H1 (cell line): ENCODE data around the gene TRIM61. TPM values are rescaled to one million over a fixed set of nuclear protein-coding genes. Genes with fewer than 3 reads are reported as not detected.

ENCODE experiments used
- CTCF ChIA-PET: fragments of 300-600 bp; sonication (Branson Sonifier 250); formaldehyde crosslinking; loops from one replicate; lab custom pipeline; 2021; ENCODE audit not compliant: partially characterized antibody; lab: Charles Lee
- POLR2A ChIA-PET: fragments of 300-600 bp; sonication (Branson Sonifier 250); formaldehyde crosslinking; loops from one replicate; lab custom pipeline; 2021; ENCODE audit warnings: inconsistent platforms; ENCODE audit not compliant: partially characterized antibody; lab: Charles Lee
- DNase-seq, 2 experiments: peaks; one replicate each; pipeline versions ENCODE4 v3.0.0 to v3.0.0-alpha.2; 2010 to 2022; ENCODE audit warnings: low spot score in 2 of 2, low read depth in 1 of 2, mixed read lengths in 1 of 2
- FAIRE-seq: peaks from 2 replicates; lab custom pipeline; 2011; peaks lifted over from hg19 to GRCh38; lab: Jason Lieb, UNC
- H2AFZ ChIP-seq: 2 replicates; pipeline ENCODE4 v1.8.1; 2012; ENCODE audit warnings: low read length, inconsistent platforms
- H2AK5ac ChIP-seq: 2 replicates; pipeline ENCODE4 v1.6.1; 2013; ENCODE audit warnings: low read depth, low read length
- H2BK120ac ChIP-seq: replicated peaks from 2 replicates; pipeline ENCODE3; 2013; ENCODE audit warnings: low read depth, low read length, inconsistent platforms
- H2BK12ac ChIP-seq: 2 replicates; pipeline ENCODE4 v1.6.1; 2013; ENCODE audit warnings: low read depth, low read length
- H2BK15ac ChIP-seq: 2 replicates; pipeline ENCODE4 v1.6.1; 2013; ENCODE audit warnings: low read length
- H2BK20ac ChIP-seq: 2 replicates; pipeline ENCODE4 v1.6.1; 2013; ENCODE audit warnings: low read length
- H2BK5ac ChIP-seq: 2 replicates; pipeline ENCODE4 v1.6.1; 2013; ENCODE audit warnings: low read depth, low read length
- H3K14ac ChIP-seq: 2 replicates; pipeline ENCODE4 v1.6.1; 2013; ENCODE audit warnings: inconsistent platforms; ENCODE audit not compliant: insufficient read length
- H3K18ac ChIP-seq: 2 replicates; pipeline ENCODE4 v1.6.1; 2013; ENCODE audit warnings: low read length; ENCODE audit errors: extremely low read depth
- H3K23ac ChIP-seq: 2 replicates; pipeline ENCODE4 v1.6.1; 2013; ENCODE audit warnings: inconsistent platforms; ENCODE audit not compliant: insufficient read length
- H3K23me2 ChIP-seq: 2 replicates; pipeline ENCODE4 v1.6.1; 2013; ENCODE audit warnings: low read depth, low read length
- H3K27ac ChIP-seq: 2 replicates; pipeline ENCODE4 v1.6.1; 2011; ENCODE audit warnings: low read depth, low read length, inconsistent platforms
- H3K27me3 ChIP-seq, 4 experiments: replicated peaks in 1 of 4; 1 replicate in 1 of 4; 2 replicates in 3 of 4; pipeline versions ENCODE4 v1.6.1 to v1.8.1; 2011 to 2013; ENCODE audit warnings: low read length in 3 of 4, mild to moderate bottlenecking in 3 of 4, inconsistent platforms in 2 of 4, mixed read lengths in 2 of 4, moderate library complexity in 1 of 4; ENCODE audit not compliant: control insufficient read depth in 3 of 4, insufficient read depth in 3 of 4; ENCODE audit errors: extremely low read depth in 1 of 4
- H3K36me3 ChIP-seq, 4 experiments: 2 replicates each; pipeline versions ENCODE4 v1.6.1 to v1.8.1; 2011 to 2013; ENCODE audit warnings: mild to moderate bottlenecking in 4 of 4, low read length in 3 of 4, moderate library complexity in 2 of 4, control low read depth in 1 of 4, inconsistent platforms in 1 of 4; ENCODE audit not compliant: insufficient read depth in 4 of 4, control insufficient read depth in 2 of 4
- H3K4ac ChIP-seq: replicated peaks from 2 replicates; pipeline ENCODE3; 2013; ENCODE audit warnings: low read length, low read depth, mixed read lengths, inconsistent platforms; ENCODE audit not compliant: insufficient read length
- H3K4me1 ChIP-seq, 4 experiments: replicated peaks in 1 of 4; 1 replicate in 1 of 4; 2 replicates in 3 of 4; pipeline versions ENCODE4 v1.6.1 to v1.8.1; 2011 to 2013; ENCODE audit warnings: low read length in 3 of 4, inconsistent platforms in 2 of 4, mixed read lengths in 1 of 4; ENCODE audit not compliant: insufficient read depth in 4 of 4, control insufficient read depth in 3 of 4
- H3K4me2 ChIP-seq, 2 experiments: 2 replicates each; pipeline versions ENCODE4 v1.6.1 to v1.8.1; 2011 to 2013; ENCODE audit warnings: low read depth in 2 of 2, low read length in 2 of 2, control low read depth in 1 of 2, inconsistent platforms in 1 of 2, mild to moderate bottlenecking in 1 of 2; ENCODE audit not compliant: insufficient read depth in 1 of 2
- H3K4me3 ChIP-seq, 4 experiments: fragments of 200-600, 300-600 bp in 1 of 4; sonication (generic), shearing (Covaris generic), sonication (Bioruptor Twin) in 1 of 4; 2 replicates each; pipeline versions ENCODE4 v1.5.1 to v1.8.1; 2011 to 2016; ENCODE audit warnings: low read length in 4 of 4, low read depth in 3 of 4, control low read depth in 2 of 4, inconsistent platforms in 2 of 4, mild to moderate bottlenecking in 2 of 4, mixed read lengths in 1 of 4, moderate library complexity in 1 of 4; ENCODE audit not compliant: insufficient read depth in 2 of 4; ENCODE audit errors: extremely low read depth in 1 of 4
- H3K56ac ChIP-seq: replicated peaks from 2 replicates; pipeline ENCODE3; 2013; ENCODE audit warnings: low read depth, mild to moderate bottlenecking, mixed read lengths, low read length, inconsistent platforms; ENCODE audit not compliant: insufficient read length
- H3K79me1 ChIP-seq: 2 replicates; pipeline ENCODE4 v1.6.1; 2013; ENCODE audit warnings: low read depth, low read length, control low read depth
- H3K79me2 ChIP-seq, 2 experiments: 2 replicates each; pipeline versions ENCODE4 v1.6.1 to v1.8.1; 2012 to 2013; ENCODE audit warnings: low read length in 2 of 2, mild to moderate bottlenecking in 2 of 2, inconsistent platforms in 1 of 2; ENCODE audit not compliant: insufficient read depth in 2 of 2, control insufficient read depth in 1 of 2
- H3K9ac ChIP-seq, 4 experiments: replicated peaks in 1 of 4; 1 replicate in 1 of 4; 2 replicates in 3 of 4; pipeline versions ENCODE4 v1.6.1 to v1.8.1; 2011 to 2013; ENCODE audit warnings: low read depth in 3 of 4, low read length in 3 of 4, control low read depth in 2 of 4, mild to moderate bottlenecking in 2 of 4, moderate library complexity in 2 of 4, inconsistent platforms in 1 of 4; ENCODE audit errors: extremely low read depth in 1 of 4
- H3K9me3 ChIP-seq, 2 experiments: 2 replicates each; pipeline versions ENCODE4 v1.6.1 to v1.8.1; 2012 to 2013; ENCODE audit warnings: mild to moderate bottlenecking in 2 of 2, moderate library complexity in 2 of 2, control low read depth in 1 of 2, inconsistent platforms in 1 of 2, low read depth in 1 of 2, low read length in 1 of 2, mixed read lengths in 1 of 2; ENCODE audit not compliant: insufficient read depth in 2 of 2
- H4K20me1 ChIP-seq, 2 experiments: replicated peaks in 1 of 2; 2 replicates each; pipeline versions ENCODE3 to v1.8.1; 2011 to 2013; ENCODE audit warnings: inconsistent platforms in 2 of 2, low read length in 2 of 2, mild to moderate bottlenecking in 1 of 2; ENCODE audit not compliant: insufficient read depth in 2 of 2, control insufficient read depth in 1 of 2
- H4K5ac ChIP-seq: 2 replicates; pipeline ENCODE4 v1.6.1; 2013; ENCODE audit warnings: low read length, low read depth, mixed read lengths, inconsistent platforms; ENCODE audit not compliant: insufficient read length
- H4K8ac ChIP-seq: 2 replicates; pipeline ENCODE4 v1.8.0; 2013; ENCODE audit warnings: mild to moderate bottlenecking, moderate library complexity, low read length, inconsistent platforms; ENCODE audit not compliant: insufficient read depth; ENCODE audit errors: extremely low read depth
- H4K91ac ChIP-seq: replicated peaks from 2 replicates; pipeline ENCODE3; 2013; ENCODE audit warnings: low read length, mixed read lengths, inconsistent platforms; ENCODE audit not compliant: insufficient read length
- ASH2L ChIP-seq: fragments of 200-600, 300-600 bp; sonication (generic); IDR thresholded peaks from one replicate; pipeline ENCODE4 v1.7.1; 2017; ENCODE audit warnings: low read length
- BCL11A ChIP-seq, 2 experiments: IDR thresholded peaks; one replicate each; pipeline ENCODE4 v1.6.1; 2011; ENCODE audit warnings: low read depth in 2 of 2, low read length in 2 of 2, mild to moderate bottlenecking in 2 of 2
- CBX8 ChIP-seq: fragments of 300-800, 300-1000 bp; sonication (generic); IDR thresholded peaks from 2 replicates; pipeline ENCODE4 v1.7.1; 2016; ENCODE audit warnings: low read depth, low read length, borderline replicate concordance
- GTF2F1 ChIP-seq: IDR thresholded peaks from 2 replicates; pipeline ENCODE4 v1.6.1; 2012; ENCODE audit warnings: low read depth, low read length, improper control_type of control experiment, borderline replicate concordance
- JUND ChIP-seq: IDR thresholded peaks from 2 replicates; pipeline ENCODE4 v1.6.1; 2011; ENCODE audit warnings: mild to moderate bottlenecking, improper control_type of control experiment, low read length
- KDM5A ChIP-seq: fragments of 200-600 bp; IDR thresholded peaks from 2 replicates; pipeline ENCODE4 v1.7.1; 2012; ENCODE audit warnings: mild to moderate bottlenecking, low read length, inconsistent platforms, mixed read lengths
- RBBP5 ChIP-seq: IDR thresholded peaks from 2 replicates; pipeline ENCODE4 v1.7.1; 2012; ENCODE audit warnings: low read depth, mild to moderate bottlenecking, inconsistent platforms, low read length, moderate library complexity, borderline replicate concordance
- SIX5 ChIP-seq: IDR thresholded peaks from 2 replicates; pipeline ENCODE4 v1.6.1; 2011; ENCODE audit warnings: mild to moderate bottlenecking, low read depth, low read length
- WGBS, 2 experiments: shearing (Covaris generic) in 1 of 2; methylation state at CpG; one replicate each; pipeline versions ENCODE4 v1.1.6 to v1.1.7; 2013 to 2015; ENCODE audit warnings: low lambda C conversion rate in 2 of 2, mixed read lengths in 2 of 2, inconsistent platforms in 1 of 2, low coverage in 1 of 2, missing lambda C conversion rate in 1 of 2; ENCODE audit not compliant: insufficient replicate concordance in 2 of 2, insufficient coverage in 1 of 2, insufficient read length in 1 of 2; ENCODE audit errors: extremely low coverage in 1 of 2, missing lambda C conversion rate in 1 of 2; 5-methylcytosine and 5-hydroxymethylcytosine counted together
- polyA plus RNA-seq, 7 experiments: library from polyadenylated mRNA; depleted of rRNA in 3 of 7; stranded (reverse) in 5 of 7; unstranded in 2 of 7; fragments of >200 nt in 5 of 7; fragments of 200-250 nt in 2 of 7; gene quantifications; 1 replicate in 5 of 7; 2 replicates in 1 of 7; 4 replicates in 1 of 7; pipeline versions ENCODE4 v1.2.1 to v1.2.3, GENCODE V29; 2011 to 2013; ENCODE audit warnings: missing spikeins in 2 of 7, mixed read lengths in 2 of 7
- total RNA-seq: library from RNA; stranded (reverse); fragmentation: NEBNext Ultra II Directional; extraction: Animal tissue kit (Norgen Biotek cat#: 25700); gene quantifications from 2 replicates; pipeline ENCODE4 v1.2.1, GENCODE V29; 2021

TRIM61 gene
- total and polyA plus RNA-seq, 2 of the 8 experiments (the other 6 are each of a cell fraction or from before 2014, with no cell fraction given) = 0.18 to 5.0 TPM

GRCh38 chr4:164956766-164957643 is 20.5 kb downstream of the TRIM61 start:
- Histone ChIP-seq H3K4me1 (peaks cover 0 to 2% (median 0%) of the 10 kb centered on the region in 4 experiments; a peak in 1 of 7 replicates), H3K4me2 (peak overlapping the region; percentile 70 to 76), H3K23me2 (peaks cover 6% of the 10 kb centered on the region; the same call in 1 of the 2 replicates), H2BK15ac (no peak overlapping the region), H3K79me2 (no peaks in the 10 kb centered on the region), H2BK120ac (no peak overlapping the region), H3K27ac (no peak overlapping the region), H3K14ac (no peak overlapping the region), H4K5ac (peak overlapping the region; percentile 38), H2AK5ac (no peak overlapping the region), H2BK12ac (no peak overlapping the region), H3K56ac (no peak overlapping the region), H4K8ac (peak overlapping the region; percentile 74), H3K23ac (no peak overlapping the region), H2BK5ac (peak overlapping the region; percentile 0; the same call in 1 of the 2 replicates), H4K91ac (peak overlapping the region; percentile 72), H3K36me3 (0 out of 8 replicates have a peak, but pooled peaks cover 0 to 3% (median 0%) of the 10 kb centered on the region in 4 experiments), H3K9ac (peak overlapping the region in 2 of 4 experiments; percentile 31 to 49; a peak in 4 of 7 replicates), H3K18ac (peak overlapping the region; percentile 73; the same call in 1 of the 2 replicates), H3K79me1 (no peaks in the 10 kb centered on the region), H3K4me3 (peak overlapping the region; percentile 64 to 76 (median 72)), H3K9me3 (no peaks in the 10 kb centered on the region), H2AFZ (peak overlapping the region; percentile 60; the same call in 1 of the 2 replicates), H4K20me1 (no peaks in the 10 kb centered on the region), H2BK20ac (no peak overlapping the region), H3K27me3 (no peaks in the 10 kb centered on the region), H3K4ac (peak overlapping the region; percentile 19)
- WGBS, 2 experiments = 16% methylated on average over 35 of the region's 46 CpGs; no CpG with 5 or more reads in 1 of the 2 experiments
- peak; percentile 42 for FAIRE-seq
- DNase-seq = peak; percentile 54 to 69
- ChIA-PET CTCF (interaction anchor here (1.1 to 13.0 kb wide), 6 partner anchors 20 to 189 kb away, joined by 3 to 279 read pairs (median 5); partner anchors contain the start of gene TRIM61), POLR2A (interaction anchor here (0.9 to 1.3 kb wide), 4 partner anchors 8 to 201 kb away, joined by 3 to 4 read pairs (median 4); no protein-coding TSS in a partner anchor)
- TF ChIP-seq RBBP5 (0 out of 2 replicates have a peak, but pooled peaks have one; percentile 68), CBX8 (no peak), SIX5 (no peak), BCL11A (IDR thresholded peaks at IDR 0.05; ENCODE audit: low read depth in 2 of 2, low read length in 2 of 2) (no peak), GTF2F1 (no peak), KDM5A (no peak), ASH2L (peak; percentile 78), JUND (no peak)
